Tibial nerve (tissue), 4 donors: Measurements from ENCODE around the gene FAM50B.

Experiments
- EP300 ChIP-seq, 2 donors: sonication (generic); formaldehyde crosslinking; IDR thresholded peaks; one replicate each; pipeline ENCODE4 v1.6.1; 2017; ENCODE audit warnings: antibody characterized with exemption in 2 of 2, mild to moderate bottlenecking in 1 of 2
- POLR2A ChIP-seq, 2 donors: fragments of 450-650 bp; IDR thresholded peaks; one replicate each; pipeline ENCODE4 v1.6.1; 2017; ENCODE audit warnings: antibody characterized with exemption in 2 of 2, mild to moderate bottlenecking in 2 of 2, moderate library complexity in 2 of 2
- TF ChIP-seq, protein P1 (sequence below), 5 experiments: fragments of 200-600 bp in 3 of 5; fragments of 450-650 bp in 2 of 5; sonication (generic) in 3 of 5; IDR thresholded peaks; one replicate each; pipeline ENCODE4 v1.5.1; 2016 to 2019; ENCODE audit warnings: antibody characterized with exemption in 5 of 5, mild to moderate bottlenecking in 3 of 5, moderate library complexity in 2 of 5

DNA sequence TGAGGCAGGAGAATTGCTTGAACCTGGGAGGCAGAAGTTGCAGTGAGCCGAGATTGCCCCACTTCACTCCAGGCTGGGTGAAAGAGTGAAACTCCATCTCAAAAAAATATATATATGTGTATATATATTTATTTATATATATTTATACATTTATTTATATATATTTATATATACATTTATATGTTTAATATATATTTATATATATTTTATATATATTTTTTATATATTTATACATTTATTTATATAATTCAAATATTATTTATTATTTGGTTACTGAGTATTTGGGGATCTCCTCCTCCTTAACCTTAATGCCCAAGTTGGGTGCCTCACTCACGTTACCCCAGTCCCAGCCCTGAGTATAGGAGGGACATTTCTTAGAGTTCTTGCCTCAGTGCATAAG is 2.7 kb downstream of the FAM50B start:
- TF ChIP-seq, protein P1, sequence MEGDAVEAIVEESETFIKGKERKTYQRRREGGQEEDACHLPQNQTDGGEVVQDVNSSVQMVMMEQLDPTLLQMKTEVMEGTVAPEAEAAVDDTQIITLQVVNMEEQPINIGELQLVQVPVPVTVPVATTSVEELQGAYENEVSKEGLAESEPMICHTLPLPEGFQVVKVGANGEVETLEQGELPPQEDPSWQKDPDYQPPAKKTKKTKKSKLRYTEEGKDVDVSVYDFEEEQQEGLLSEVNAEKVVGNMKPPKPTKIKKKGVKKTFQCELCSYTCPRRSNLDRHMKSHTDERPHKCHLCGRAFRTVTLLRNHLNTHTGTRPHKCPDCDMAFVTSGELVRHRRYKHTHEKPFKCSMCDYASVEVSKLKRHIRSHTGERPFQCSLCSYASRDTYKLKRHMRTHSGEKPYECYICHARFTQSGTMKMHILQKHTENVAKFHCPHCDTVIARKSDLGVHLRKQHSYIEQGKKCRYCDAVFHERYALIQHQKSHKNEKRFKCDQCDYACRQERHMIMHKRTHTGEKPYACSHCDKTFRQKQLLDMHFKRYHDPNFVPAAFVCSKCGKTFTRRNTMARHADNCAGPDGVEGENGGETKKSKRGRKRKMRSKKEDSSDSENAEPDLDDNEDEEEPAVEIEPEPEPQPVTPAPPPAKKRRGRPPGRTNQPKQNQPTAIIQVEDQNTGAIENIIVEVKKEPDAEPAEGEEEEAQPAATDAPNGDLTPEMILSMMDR (IDR thresholded peaks at IDR 0.05): no peak
- TF ChIP-seq POLR2A (IDR thresholded peaks at IDR 0.05) (no peak), EP300 (IDR thresholded peaks at IDR 0.05) (no peak)
